Fibroblast of skin of scalp (primary cell): Measurements from ENCODE around the gene ARHGAP15.

Experiments
- DNase-seq: peaks from one replicate; pipeline ENCODE4 v3.0.0-alpha.2; 2013

The ARHGAP15 gene

GRCh38 chr2:143491131-143491530 is 361.9 kb downstream of the ARHGAP15 start:
- no peak for DNase-seq

GRCh38 chr2:143493339-143493738 is 364.1 kb downstream of the ARHGAP15 start:
- DNase-seq = no peak

GRCh38 chr2:143497726-143498125 is 368.5 kb downstream of the ARHGAP15 start:
- DNase-seq = no peak

GRCh38 chr2:143498496-143498895 is 369.3 kb downstream of the ARHGAP15 start:
- DNase-seq = no peak

- no peak for DNase-seq
These were observed 369.8 kb downstream of the ARHGAP15 start for GRCh38 chr2:143499061-143499460.

- no peak for DNase-seq
These were observed 372.0 kb downstream of the ARHGAP15 start for GRCh38 chr2:143501106-143501676.

GRCh38 chr2:143503280-143503679 is 374.1 kb downstream of the ARHGAP15 start:
- no peak for DNase-seq

GRCh38 chr2:143504397-143504796 is 375.2 kb downstream of the ARHGAP15 start:
- DNase-seq = no peak

GRCh38 chr2:143505542-143505941 is 376.3 kb downstream of the ARHGAP15 start:
- DNase-seq = peak; percentile 51

- peak; percentile 78 for DNase-seq
These were observed 383.9 kb downstream of the ARHGAP15 start for GRCh38 chr2:143513081-143513480.

GRCh38 chr2:143514413-143514812 is 385.2 kb downstream of the ARHGAP15 start:
- DNase-seq = no peak

GRCh38 chr2:143515318-143515717 is 386.1 kb downstream of the ARHGAP15 start:
- DNase-seq = no peak

GRCh38 chr2:143519521-143519920 is 390.3 kb downstream of the ARHGAP15 start:
- no peak for DNase-seq

- DNase-seq = no peak
These were observed 392.2 kb downstream of the ARHGAP15 start for GRCh38 chr2:143521396-143521795.

- no peak for DNase-seq
These were observed 393.5 kb downstream of the ARHGAP15 start for GRCh38 chr2:143522699-143523098.

GRCh38 chr2:143524119-143524553 is 394.9 kb downstream of the ARHGAP15 start:
- peak; percentile 66 for DNase-seq

GRCh38 chr2:143524559-143525401 is 395.6 kb downstream of the ARHGAP15 start:
- DNase-seq = peak; percentile 50

GRCh38 chr2:143525402-143525860 is 396.2 kb downstream of the ARHGAP15 start:
- no peak for DNase-seq

GRCh38 chr2:143526498-143526897 is 397.3 kb downstream of the ARHGAP15 start:
- no peak for DNase-seq

GRCh38 chr2:143528021-143528420 is 398.8 kb downstream of the ARHGAP15 start:
- DNase-seq = peak; percentile 80

GRCh38 chr2:143529118-143529720 is 400.0 kb downstream of the ARHGAP15 start:
- no peak for DNase-seq

GRCh38 chr2:143530758-143531157 is 401.5 kb downstream of the ARHGAP15 start:
- DNase-seq = no peak

GRCh38 chr2:143532061-143532460 is 402.8 kb downstream of the ARHGAP15 start:
- no peak for DNase-seq

- DNase-seq = no peak
These were observed 404.6 kb downstream of the ARHGAP15 start for GRCh38 chr2:143533846-143534245.
